GM19193 (cell line): ENCODE measurements around the gene MATN1.

Experiments
- POLR2A ChIP-seq: IDR thresholded peaks from 4 replicates; pipeline ENCODE4 v1.6.1; 2011; ENCODE audit not compliant: insufficient read depth, insufficient read length; ENCODE audit errors: extremely low read depth

MATN1 gene

DNA sequence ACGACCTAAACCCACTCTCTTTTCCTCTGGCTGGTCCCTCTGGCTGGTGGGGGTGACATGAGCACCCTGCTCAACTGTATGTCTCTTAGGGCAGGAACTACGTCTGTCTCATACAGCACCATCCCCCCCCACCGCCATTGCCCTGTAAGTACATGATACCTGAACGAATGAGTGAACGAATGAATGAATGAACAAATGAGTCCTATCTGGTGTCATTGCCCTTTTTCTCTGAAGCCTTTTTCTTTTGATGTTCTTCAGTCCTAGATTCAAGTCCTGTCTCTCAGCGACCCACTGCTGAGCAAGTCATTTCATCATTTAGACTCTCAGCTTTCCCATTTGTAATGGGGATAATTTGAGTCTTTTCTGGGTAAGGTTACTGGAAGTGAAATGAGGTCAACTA, 10.8 kb downstream of the MATN1 start:
- no peak for TF ChIP-seq POLR2A

GRCh38 chr1:30710407-30710806, 13.0 kb downstream of the MATN1 start:
- TF ChIP-seq POLR2A = no peak

- no peak for TF ChIP-seq POLR2A
Observed at GRCh38 chr1:30708361-30708728, 15.0 kb downstream of the MATN1 start.

GRCh38 chr1:30707412-30708360, 15.7 kb downstream of the MATN1 start:
- TF ChIP-seq POLR2A = no peak

GRCh38 chr1:30706528-30706927, 16.9 kb downstream of the MATN1 start:
- no peak for TF ChIP-seq POLR2A

GRCh38 chr1:30705698-30706097, 17.7 kb downstream of the MATN1 start:
- no peak for TF ChIP-seq POLR2A

- no peak for TF ChIP-seq POLR2A
Observed at GRCh38 chr1:30704765-30705509, 18.4 kb downstream of the MATN1 start.

- no peak for TF ChIP-seq POLR2A
Observed at GRCh38 chr1:30704271-30704670, 19.1 kb downstream of the MATN1 start.

- no peak for TF ChIP-seq POLR2A
Observed at GRCh38 chr1:30702823-30703222, 20.6 kb downstream of the MATN1 start.

DNA sequence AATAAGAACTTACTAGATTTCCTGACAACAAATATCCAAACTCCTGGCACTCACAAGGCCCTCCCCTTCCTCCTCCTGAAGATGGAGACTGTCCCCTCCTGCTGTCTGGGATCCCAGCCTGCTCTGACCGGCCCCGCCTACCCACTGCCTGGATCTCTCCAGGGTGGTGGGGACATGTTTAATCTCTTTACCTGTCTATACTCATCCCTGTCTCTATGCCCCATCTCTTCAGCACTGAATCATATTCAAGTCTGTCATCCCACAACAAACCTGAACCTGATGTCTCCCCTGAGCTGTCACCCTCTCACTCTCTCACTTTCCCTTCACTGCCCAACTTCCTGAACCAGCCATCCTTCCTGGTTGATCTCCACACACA, 22.1 kb downstream of the MATN1 start:
- no peak for TF ChIP-seq POLR2A

GRCh38 chr1:30700528-30701257, 22.7 kb downstream of the MATN1 start:
- no peak for TF ChIP-seq POLR2A

- TF ChIP-seq POLR2A = no peak
Observed at GRCh38 chr1:30699762-30700161, 23.6 kb downstream of the MATN1 start.

DNA sequence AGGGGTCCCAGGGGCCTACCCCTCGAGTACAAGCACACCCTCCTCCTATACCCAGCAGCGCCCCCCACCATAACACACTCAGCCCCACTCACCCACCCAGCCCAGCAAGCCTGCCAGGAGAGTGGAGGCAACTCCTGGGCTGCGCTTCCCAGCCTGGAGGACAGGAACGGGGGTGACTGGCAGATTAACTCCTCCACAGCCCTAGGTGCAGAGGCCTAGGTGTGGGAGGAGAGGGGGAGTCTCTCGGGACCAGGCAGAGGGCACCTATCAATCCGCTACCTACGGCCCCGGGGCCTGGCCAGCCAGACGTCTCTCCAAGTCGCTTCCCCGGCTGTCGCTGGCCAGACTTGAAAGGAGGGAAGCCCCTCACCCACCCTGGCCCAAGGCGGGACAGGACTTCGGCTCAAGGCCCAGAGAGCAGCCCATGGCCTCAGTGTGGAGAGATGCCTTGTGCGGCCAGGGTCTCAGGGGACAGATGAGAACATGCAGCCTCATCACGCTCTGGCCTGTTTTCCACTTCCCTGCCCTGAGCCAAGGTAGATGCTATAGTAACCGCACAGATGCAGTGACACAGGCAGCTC, 24.9 kb downstream of the MATN1 start:
- TF ChIP-seq POLR2A = no peak

GRCh38 chr1:30697571-30698376, 25.6 kb downstream of the MATN1 start:
- no peak for TF ChIP-seq POLR2A
